Measurements from ENCODE around the gene SIL1. TPM values are rescaled to one million over a fixed set of nuclear protein-coding genes. Genes with fewer than 3 reads are reported as not detected.

SIL1 gene
- total and polyA plus RNA-seq, 2 of the 13 experiments (the other 11 are each of a cell fraction or from before 2014, with no cell fraction given), result 26.0 to 30.0 TPM

- BruUV-seq (replicated peaks), result no TSS peak
- H3K27me3 ChIP-seq (ENCODE audit: control insufficient read depth in 1 of 2, insufficient read depth in 2 of 2, low read length in 2 of 2), result no peaks in the 10 kb centered on the region; a peak in 1 of 5 replicates
- H3K27ac ChIP-seq (ENCODE audit: extremely low read length, insufficient read depth, low read length), result no peak overlapping the region
- H2AFZ ChIP-seq (ENCODE audit: low read length), result no peak overlapping the region
- H3K36me3 ChIP-seq (replicated peaks in 1 of 2; ENCODE audit: control insufficient read depth in 1 of 2, insufficient read depth in 2 of 2, low read length in 2 of 2), result peaks cover 7 to 46% of the 10 kb centered on the region in 2 experiments
- ATAC-seq, result no peak
- POLR2A ChIA-PET, result no interaction called here
- no peak for DNase-seq (ENCODE audit: low spot score)
- intact Hi-C loops (cut with micrococcal nuclease; ENCODE audit: unreplicated experiment), result no loop called here
- H3K4me2 ChIP-seq (ENCODE audit: low read depth, low read length), result no peak overlapping the region
- H3K4me3 ChIP-seq (replicated peaks in 1 of 3; ENCODE audit: insufficient read depth in 1 of 3, low read depth in 2 of 3, low read length in 3 of 3), result no peak overlapping the region
- WGBS (ENCODE audit: low lambda C conversion rate), result 99% methylated on average over 3 of the region's 3 CpGs
- in situ Hi-C loops (cut with HindIII; ENCODE audit: extremely low pct_ligation_motif_present, low pct_unique_long_range_greater_than_20kb), result no loop called here
- no peaks in the 10 kb centered on the region for H3K9me3 ChIP-seq (ENCODE audit: low read length)
- TF ChIP-seq NFIB (CRISPR knock-in tag; IDR thresholded peaks at IDR 0.05; ENCODE audit: borderline replicate concordance) (no peak), ATM (IDR thresholded peaks at IDR 0.05; ENCODE audit: borderline replicate concordance) (no peak), XBP1 (CRISPR knock-in tag; IDR thresholded peaks at IDR 0.05) (no peak), ZNF414 (CRISPR knock-in tag; IDR thresholded peaks at IDR 0.05) (no peak), ARID3A (IDR thresholded peaks at IDR 0.05; ENCODE audit: low read depth, low read length) (no peak), ATRX (CRISPR knock-in tag; IDR thresholded peaks at IDR 0.05; ENCODE audit: borderline replicate concordance) (no peak), ZNF317 (CRISPR knock-in tag; IDR thresholded peaks at IDR 0.05) (no peak), SCMH1 (CRISPR knock-in tag; IDR thresholded peaks at IDR 0.05; ENCODE audit: borderline replicate concordance) (no peak), ZNF331 (CRISPR knock-in tag; IDR thresholded peaks at IDR 0.05) (no peak), ZNF530 (CRISPR knock-in tag; IDR thresholded peaks at IDR 0.05; ENCODE audit: low read depth) (no peak)
- FAIRE-seq, result no peak
- no peaks in the 10 kb centered on the region for H3K4me1 ChIP-seq (ENCODE audit: insufficient read depth, low read length)
- no peaks in the 10 kb centered on the region for H3K79me2 ChIP-seq (ENCODE audit: insufficient read depth, low read length)
- no peak overlapping the region for H3K9ac ChIP-seq (ENCODE audit: insufficient read depth, low read depth, low read length)
- H4K20me1 ChIP-seq (ENCODE audit: insufficient read depth, low read length), result no peaks in the 10 kb centered on the region
- CTCF ChIA-PET (ENCODE audit: low intra/inter-chr PET ratio, low total read pairs), result no interaction called here
These were observed 283.8 kb downstream of the SIL1 start for GRCh38 chr5:138914338-138914737.
